Measurements from ENCODE around the gene PRPH.

PRPH gene

GRCh38 chr12:49334226-49334625 lies 39.3 kb downstream of the PRPH start:
- no peak for DNase-seq

DNA sequence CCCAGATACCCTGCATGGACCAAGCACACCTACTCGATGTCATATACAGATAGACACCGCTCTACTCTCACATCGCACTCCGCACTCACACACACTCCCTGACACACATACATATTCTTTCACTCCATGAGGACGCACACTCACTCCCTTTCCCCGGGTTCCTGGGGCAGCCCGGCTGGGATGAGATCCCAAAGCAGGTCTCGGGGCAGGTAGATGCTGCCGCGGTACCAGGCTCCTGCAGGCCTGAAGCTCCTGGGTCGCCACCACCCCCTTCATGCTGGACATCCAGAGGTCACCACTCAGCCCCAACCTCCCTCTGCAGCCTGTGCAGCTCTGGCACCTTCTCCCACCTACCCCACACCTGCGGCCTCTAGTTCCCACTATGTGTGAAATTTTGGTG lies 39.7 kb downstream of the PRPH start:
- no peak for DNase-seq

DNA sequence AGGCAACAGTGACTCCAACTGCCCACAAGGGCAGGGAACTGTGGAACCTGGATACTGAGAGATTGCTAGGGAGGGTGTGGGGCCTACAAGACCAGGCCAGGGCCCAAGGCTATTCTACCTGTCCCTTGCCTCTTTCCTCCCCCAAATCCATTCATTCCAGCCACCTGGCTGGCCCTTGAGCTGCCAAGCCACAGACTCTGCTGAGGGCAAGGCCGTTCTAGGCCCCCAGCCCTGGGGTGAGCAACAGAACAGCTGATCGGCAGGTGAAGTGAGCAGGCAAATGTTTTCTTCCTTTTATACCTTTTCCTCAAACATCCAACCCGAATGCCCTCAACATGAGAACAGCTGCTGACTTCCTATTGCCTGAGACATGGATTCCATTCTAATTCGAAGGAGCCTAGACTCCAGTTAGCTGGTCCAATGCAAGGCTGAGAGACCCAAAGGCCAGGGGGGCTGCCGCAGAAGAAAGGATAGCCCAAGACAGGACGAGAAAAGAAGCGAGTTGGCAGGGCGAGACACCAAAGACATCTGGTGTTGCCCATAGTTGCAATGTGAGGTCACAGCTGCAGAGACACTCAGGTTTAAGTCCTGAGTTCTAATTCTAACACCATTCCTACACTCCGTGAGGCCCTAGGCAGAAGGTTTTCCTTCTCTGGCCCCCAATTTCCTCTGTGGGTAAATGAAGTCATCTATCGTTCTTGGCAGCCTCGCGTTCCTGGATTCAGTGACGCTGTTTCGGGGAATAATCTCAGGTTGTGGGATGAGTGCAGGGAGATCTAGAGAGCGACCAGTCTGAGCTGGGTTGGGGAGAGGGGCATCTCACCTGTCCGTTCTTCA lies 40.4 kb downstream of the PRPH start:
- no peak for DNase-seq

- DNase-seq, result peak in 1 of 2 experiments; percentile 32
Measured at GRCh38 chr12:49335955-49336644, 41.2 kb downstream of the PRPH start.

- DNase-seq, result peak; percentile 93 to 94
Measured at GRCh38 chr12:49336645-49337584, 42.0 kb downstream of the PRPH start, which contains the start of gene C1QL4. TSS of gene C1QL4 (minus strand) at chr12:49337188. CDS start at chr12:49336477, 711 bp downstream.

DNA sequence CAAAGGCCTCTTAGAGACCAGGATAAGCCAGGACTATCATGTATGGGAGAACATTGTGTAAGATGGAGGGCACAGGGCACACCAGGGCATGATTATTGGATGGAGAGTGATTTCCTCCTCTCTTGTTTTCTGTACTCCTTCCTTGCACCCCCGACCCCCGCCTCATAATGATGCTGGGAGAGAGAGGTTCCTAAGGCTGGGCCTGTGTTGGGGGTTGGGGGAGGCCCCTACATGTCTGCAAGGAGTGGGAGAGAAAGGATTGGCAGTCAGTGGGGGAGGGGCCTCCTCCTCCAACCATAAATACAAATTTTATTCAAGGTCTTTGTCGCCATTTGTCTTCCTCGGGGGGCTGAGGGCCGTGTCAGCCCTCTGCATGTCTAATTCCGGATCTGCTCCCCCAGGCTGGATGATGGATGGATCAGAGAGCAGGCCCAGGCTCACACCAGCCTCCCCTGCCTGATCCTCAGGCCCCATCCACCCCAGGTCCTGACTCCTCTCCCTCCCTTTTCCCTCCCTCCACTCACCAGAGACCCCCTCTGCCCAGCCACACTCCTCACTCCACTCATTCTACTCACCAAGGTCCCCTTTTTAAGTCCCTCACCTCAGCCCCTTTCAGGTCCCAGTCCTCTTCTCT lies 44.0 kb downstream of the PRPH start:
- no peak for DNase-seq

DNA sequence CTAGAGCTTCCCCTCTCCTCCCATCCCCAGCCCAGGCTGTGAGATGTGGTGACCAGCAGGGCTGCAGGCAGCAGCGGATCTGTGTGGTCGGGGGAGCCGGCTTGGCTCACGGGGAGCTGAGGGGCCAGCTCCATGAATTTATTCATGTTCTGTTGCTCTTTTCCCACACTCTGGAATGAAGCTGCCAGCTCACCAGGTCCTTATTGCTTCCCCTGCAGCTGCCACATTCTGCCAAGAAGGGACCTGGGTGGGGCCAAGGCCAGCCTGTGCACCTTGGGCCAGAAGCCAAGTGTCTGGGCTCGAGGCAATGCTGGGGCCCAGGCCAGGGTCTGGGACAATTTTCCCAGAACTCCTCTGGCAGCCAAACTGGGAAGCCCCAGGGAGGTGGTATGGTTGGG lies 44.5 kb downstream of the PRPH start:
- DNase-seq, result no peak

- no peak for DNase-seq
Measured at GRCh38 chr12:49340095-49340870, 45.3 kb downstream of the PRPH start.

DNA sequence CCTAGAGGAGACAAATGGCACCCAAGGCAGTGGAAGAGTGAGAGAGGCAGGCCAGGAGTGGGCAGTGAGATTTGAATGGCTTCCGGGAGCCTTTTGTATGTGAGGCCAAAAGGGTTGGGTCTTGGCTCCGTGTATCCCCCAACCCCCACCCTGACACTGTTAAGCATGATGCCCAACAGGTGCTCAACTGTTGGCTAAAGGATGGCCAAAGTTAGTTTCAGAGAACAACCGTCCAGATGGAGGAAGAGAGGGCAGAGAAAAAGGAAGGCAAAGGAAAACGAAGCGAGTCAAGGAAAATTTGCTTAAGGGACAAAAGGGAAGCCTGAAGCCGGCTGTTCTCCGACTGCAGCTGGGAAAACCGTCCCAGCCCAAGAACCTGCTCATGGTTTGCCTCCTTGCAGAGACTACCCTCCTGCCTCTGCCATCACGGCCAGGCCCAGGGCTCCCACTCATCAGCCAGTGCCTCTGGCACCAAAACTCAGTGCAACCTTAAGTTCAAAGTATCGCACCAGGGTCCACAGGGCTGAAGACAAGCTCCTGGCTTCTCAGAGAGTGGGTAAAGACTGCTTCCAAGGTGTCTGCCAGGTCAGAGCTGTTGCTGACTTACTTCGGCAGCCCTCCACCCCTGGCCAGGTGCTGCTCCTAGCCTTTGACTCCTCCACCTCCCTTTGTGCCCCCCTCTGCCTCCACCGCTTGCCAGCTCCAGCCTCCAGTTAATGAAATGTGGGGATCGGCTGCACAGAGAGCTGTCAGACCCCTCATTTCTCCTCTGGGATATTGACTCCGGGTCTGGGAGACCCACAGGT lies 46.2 kb downstream of the PRPH start:
- no peak for DNase-seq

GRCh38 chr12:49341777-49342065 lies 46.8 kb downstream of the PRPH start:
- DNase-seq, result no peak

GRCh38 chr12:49342066-49342913 lies 47.3 kb downstream of the PRPH start:
- peak; percentile 93 for DNase-seq

GRCh38 chr12:49342914-49343731 lies 48.2 kb downstream of the PRPH start:
- peak; percentile 64 to 74 for DNase-seq

GRCh38 chr12:49344486-49345050 lies 49.6 kb downstream of the PRPH start:
- DNase-seq, result no peak

GRCh38 chr12:49345051-49345824 lies 50.3 kb downstream of the PRPH start:
- DNase-seq, result peak; percentile 42 to 49

DNA sequence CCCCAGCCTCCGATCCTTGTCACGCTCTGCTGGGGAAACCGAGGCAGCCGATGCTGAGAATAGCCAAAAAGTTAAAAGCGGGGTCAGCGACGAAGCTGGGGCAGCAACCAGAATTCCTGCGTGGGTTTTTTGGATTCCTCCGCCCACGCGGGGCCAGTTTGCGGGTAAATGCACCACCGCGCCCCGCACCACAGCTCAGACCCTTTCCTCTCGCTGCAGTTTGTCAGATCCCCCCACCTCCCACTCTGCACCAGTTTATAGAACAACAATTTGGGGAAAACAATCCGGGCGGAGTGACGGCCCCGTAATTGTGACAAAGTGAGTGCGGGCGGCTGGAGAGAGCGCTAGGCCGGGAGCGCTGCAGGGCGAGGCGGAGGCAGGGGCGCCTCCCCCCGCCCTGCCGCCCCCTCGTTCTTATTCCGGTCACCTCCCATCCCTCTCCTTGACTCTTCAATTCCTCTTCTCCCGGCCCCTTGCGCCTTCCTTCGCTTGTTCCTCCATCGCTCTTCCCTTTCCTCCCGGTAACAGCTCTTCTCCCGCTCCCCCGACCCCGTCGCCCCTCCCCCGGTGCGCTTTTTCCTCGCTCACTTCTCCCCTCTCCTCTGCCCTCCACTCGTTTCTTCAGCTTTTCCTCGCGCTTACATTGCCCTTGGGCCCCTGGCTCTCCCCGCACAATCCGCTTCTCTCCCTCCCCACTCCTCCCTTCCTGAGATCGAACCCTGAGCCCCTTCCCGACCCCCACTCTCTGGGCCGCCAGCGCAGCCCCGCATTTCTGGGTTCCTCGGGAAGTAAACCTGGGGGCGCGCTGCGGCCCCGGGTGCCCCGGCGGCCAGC lies 51.1 kb downstream of the PRPH start:
- DNase-seq, result no peak

GRCh38 chr12:49346659-49347310 lies 51.8 kb downstream of the PRPH start, which contains the start of gene DNAJC22:
TSS of gene DNAJC22 (plus strand) at chr12:49346888. CDS start at chr12:49348873, 1,985 bp downstream.
- peak; percentile 64 to 69 for DNase-seq

Measured in activated T-cell treated with anti-CD3 and anti-CD28 coated beads, Interleukin-2, amount 50 U/mL, for 48 hours (primary cell).